ENCODE measurements around the gene TENT4A.

DNA sequence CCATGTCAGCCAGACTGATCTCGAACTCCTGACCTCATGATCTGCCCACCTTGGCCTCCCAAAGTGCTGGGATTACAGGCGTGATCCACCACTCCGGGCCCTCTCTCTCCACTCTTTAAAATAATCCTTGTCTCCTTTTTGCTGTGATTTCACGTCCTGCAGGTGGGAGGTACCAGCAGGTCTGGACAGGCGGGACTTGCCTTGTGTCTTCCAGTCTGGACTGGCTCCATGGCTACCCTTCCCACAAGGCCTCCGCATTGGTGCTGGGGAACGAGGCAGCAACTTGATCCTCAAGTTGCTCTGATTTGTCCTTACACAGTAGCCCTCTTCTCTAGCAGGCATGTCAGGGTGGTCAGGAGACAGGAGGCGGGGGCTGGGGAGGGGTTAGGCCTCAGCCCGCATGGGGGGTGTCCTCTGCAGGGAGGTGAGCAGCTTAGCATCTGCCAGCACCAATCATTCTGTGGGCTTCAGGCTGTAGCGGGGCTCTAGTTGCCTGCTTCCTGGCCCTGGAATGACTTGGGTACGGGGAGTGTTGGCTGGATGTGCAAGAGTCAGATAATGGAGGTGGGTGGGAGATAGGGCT, 54.3 kb downstream of the TENT4A start:
- TF ChIP-seq EZH2 (IDR thresholded peaks at IDR 0.05) (no peak), POLR2AphosphoS5 (IDR thresholded peaks at IDR 0.05; ENCODE audit: borderline replicate concordance, low read depth, low read length) (no peak), FOXP2 (optimal IDR thresholded peaks at IDR 0.05; ENCODE audit: control extremely low read depth, extremely low read length, insufficient read depth) (no peak)

All from SK-N-MC (cell line).